ENCODE measurements around the gene GFRA1. TPM values are rescaled to one million over a fixed set of nuclear protein-coding genes. Genes with fewer than 3 reads are reported as not detected.

The GFRA1 gene
- total RNA-seq, 4 donors from 2014 or later, result 57.9 to 104 (median 61.6) TPM

- Histone ChIP-seq H3K4me3 (no peak overlapping the region), H3K4me1 (no peaks in the 10 kb centered on the region), H3K27me3 (no peaks in the 10 kb centered on the region), H3K9me3 (no peaks in the 10 kb centered on the region), H3K36me3 (no peaks in the 10 kb centered on the region), H3K27ac (no peak overlapping the region)
- TF ChIP-seq CTCF (IDR thresholded peaks at IDR 0.05) (no peak), POLR2A (IDR thresholded peaks at IDR 0.05) (no peak), EP300 (IDR thresholded peaks at IDR 0.05) (no peak)
- DNase-seq (ENCODE audit: low spot score in 2 of 2), result no peak
- WGBS, 2 donors, result 75 to 78% methylated on average over 7 of the region's 7 CpGs
These were observed 87.7 kb downstream of the GFRA1 start for GRCh38 chr10:116185199-116185867.

- Histone ChIP-seq H3K36me3 (no peaks in the 10 kb centered on the region), H3K4me1 (no peaks in the 10 kb centered on the region), H3K27me3 (no peaks in the 10 kb centered on the region), H3K4me3 (no peak overlapping the region), H3K27ac (no peak overlapping the region), H3K9me3 (no peaks in the 10 kb centered on the region)
- DNase-seq (ENCODE audit: low spot score in 2 of 2), result no peak
- TF ChIP-seq CTCF (IDR thresholded peaks at IDR 0.05), result no peak
- TF ChIP-seq POLR2A (IDR thresholded peaks at IDR 0.05), result no peak
- no peak for TF ChIP-seq EP300 (IDR thresholded peaks at IDR 0.05)
- WGBS, 2 donors, result 86% methylated on average over 2 to 3 of the region's 3 CpGs
These were observed 88.6 kb downstream of the GFRA1 start for GRCh38 chr10:116184512-116184794.

GRCh38 chr10:116183733-116184511 is 89.1 kb downstream of the GFRA1 start:
- TF ChIP-seq POLR2A (IDR thresholded peaks at IDR 0.05) (no peak), EP300 (IDR thresholded peaks at IDR 0.05) (no peak), CTCF (IDR thresholded peaks at IDR 0.05) (no peak)
- Histone ChIP-seq H3K4me3 (no peak overlapping the region), H3K27ac (no peak overlapping the region), H3K27me3 (no peaks in the 10 kb centered on the region), H3K4me1 (no peaks in the 10 kb centered on the region), H3K9me3 (no peaks in the 10 kb centered on the region), H3K36me3 (no peaks in the 10 kb centered on the region)
- no peak for DNase-seq (ENCODE audit: low spot score in 2 of 2)
- WGBS, 2 donors, result 50 to 62% methylated on average over 3 to 5 of the region's 5 CpGs

- H3K4me1 ChIP-seq, result no peaks in the 10 kb centered on the region
- no peak for DNase-seq (ENCODE audit: low spot score in 2 of 2)
- H3K27ac ChIP-seq, result no peak overlapping the region
- no peaks in the 10 kb centered on the region for H3K27me3 ChIP-seq
- no peaks in the 10 kb centered on the region for H3K9me3 ChIP-seq
- H3K36me3 ChIP-seq, result no peaks in the 10 kb centered on the region
- WGBS, 2 donors, result 96% methylated on average over 2 of the region's 2 CpGs
- TF ChIP-seq EP300 (IDR thresholded peaks at IDR 0.05) (no peak), CTCF (IDR thresholded peaks at IDR 0.05) (no peak), POLR2A (IDR thresholded peaks at IDR 0.05) (no peak)
- H3K4me3 ChIP-seq, result no peak overlapping the region
These were observed 90.6 kb downstream of the GFRA1 start for GRCh38 chr10:116182426-116182825.

- Histone ChIP-seq H3K36me3 (no peaks in the 10 kb centered on the region), H3K9me3 (no peaks in the 10 kb centered on the region), H3K4me3 (no peak overlapping the region), H3K27me3 (no peaks in the 10 kb centered on the region), H3K27ac (no peak overlapping the region), H3K4me1 (no peaks in the 10 kb centered on the region)
- no peak for DNase-seq (ENCODE audit: low spot score in 2 of 2)
- TF ChIP-seq EP300 (IDR thresholded peaks at IDR 0.05), result no peak
- no peak for TF ChIP-seq CTCF (IDR thresholded peaks at IDR 0.05)
- no peak for TF ChIP-seq POLR2A (IDR thresholded peaks at IDR 0.05)
- 40 to 42% methylated on average over 9 of the region's 9 CpGs for WGBS, 2 donors
These were observed 94.9 kb downstream of the GFRA1 start for GRCh38 chr10:116178086-116178605.
